Sigmoid colon (tissue), 7 donors: ENCODE measurements around the gene ZNF791. TPM values are rescaled to one million over a fixed set of nuclear protein-coding genes. Genes with fewer than 3 reads are reported as not detected.

Experiments used
- DNase-seq: peaks from one replicate; pipeline ENCODE4 v3.0.0-alpha.2; 2019
- H3K27ac ChIP-seq, 4 donors: fragments of 200-600 bp; sonication (generic); one replicate each; pipeline ENCODE4 v1.5.1; 2016 to 2019; ENCODE audit warnings: mild to moderate bottlenecking in 1 of 4
- H3K27me3 ChIP-seq, 3 donors: fragments of 200-600 bp; sonication (generic); one replicate each; pipeline ENCODE4 v1.5.1; 2019; ENCODE audit warnings: mild to moderate bottlenecking in 1 of 3
- H3K36me3 ChIP-seq, 4 donors: fragments of 200-600 bp; sonication (generic); one replicate each; pipeline ENCODE4 v1.5.1; 2016 to 2019
- H3K4me1 ChIP-seq, 4 donors: fragments of 200-600 bp; sonication (generic); one replicate each; pipeline ENCODE4 v1.5.1; 2017 to 2019
- H3K4me3 ChIP-seq, 4 donors: fragments of 200-600 bp; sonication (generic); one replicate each; pipeline ENCODE4 v1.5.1; 2017 to 2019; ENCODE audit warnings: mild to moderate bottlenecking in 2 of 4, moderate library complexity in 1 of 4
- H3K9me3 ChIP-seq, 4 donors: fragments of 200-600 bp in 3 of 4; sonication (generic) in 3 of 4; one replicate each; pipeline versions ENCODE4 v1.5.1 to v1.6.1; 2013 to 2019
- EP300 ChIP-seq, 4 donors: sonication (generic); formaldehyde crosslinking; IDR thresholded peaks; one replicate each; pipeline ENCODE4 v1.6.1; 2017; ENCODE audit warnings: antibody characterized with exemption in 4 of 4
- POLR2A ChIP-seq, 2 donors: fragments of 450-650 bp; IDR thresholded peaks; one replicate each; pipeline ENCODE4 v1.6.1; 2016; ENCODE audit warnings: antibody characterized with exemption in 2 of 2, mild to moderate bottlenecking in 2 of 2, moderate library complexity in 2 of 2
- POLR2AphosphoS5 ChIP-seq, 4 donors: sonication (generic); formaldehyde crosslinking; IDR thresholded peaks; one replicate each; pipeline ENCODE4 v1.6.1; 2017; ENCODE audit warnings: antibody characterized with exemption in 4 of 4
- WGBS, 2 donors: extraction: QIAGEN DNeasy Blood & Tissue Kit; methylation state at CpG; one replicate each; pipeline ENCODE4 v1.1.7; 2013; 5-methylcytosine and 5-hydroxymethylcytosine counted together
- intact Hi-C: fragments of 100-400 bp; cut with DNase I; formaldehyde crosslinking; loops from one replicate; pipeline ENCODE4 v1.15.1; 2023
- polyA plus RNA-seq, 3 donors: library from polyadenylated mRNA; stranded (reverse); fragments of 200-250 nt; gene quantifications; one replicate each; pipeline ENCODE4 v1.2.3, GENCODE V29; 2013
- total RNA-seq, 4 donors: library from RNA; depleted of rRNA; stranded (reverse); fragments of >200 nt; gene quantifications; one replicate each; pipeline ENCODE4 v1.1.0, GENCODE V29; 2016
- TF ChIP-seq, protein P1 (sequence below), 4 experiments: fragments of 450-650 bp in 3 of 4; fragments of 200-600 bp in 1 of 4; IDR thresholded peaks; one replicate each; pipeline ENCODE4 v1.5.1; 2016 to 2019; ENCODE audit warnings: antibody characterized with exemption in 4 of 4, mild to moderate bottlenecking in 3 of 4, moderate library complexity in 2 of 4
- donor health status: healthy with polysubstance abuse.
- donor health status: Bipolar disorder and iron deficiency.
- donor health status: healthy.

The ZNF791 gene
- total and polyA plus RNA-seq, 7 donors = 4.2 to 27.6 (median 16.6) TPM

GRCh38 chr19:12578641-12579040 lies 32.1 kb upstream of the ZNF791 start:
- Histone ChIP-seq H3K4me1 (peaks cover 0 to 6% (median 0%) of the 10 kb centered on the region in 4 donors), H3K9me3 (peaks cover 0 to 16% (median 6%) of the 10 kb centered on the region in 4 donors), H3K27me3 (no peaks in the 10 kb centered on the region), H3K27ac (no peak overlapping the region), H3K36me3 (peaks cover 8 to 44% (median 19%) of the 10 kb centered on the region in 4 donors), H3K4me3 (no peak overlapping the region)
- intact Hi-C loops = no loop called here
- DNase-seq = no peak
- WGBS, 2 donors = 97% methylated on average over 10 of the region's 10 CpGs
- no peak for TF ChIP-seq POLR2AphosphoS5 (IDR thresholded peaks at IDR 0.05)
- TF ChIP-seq, protein P1, sequence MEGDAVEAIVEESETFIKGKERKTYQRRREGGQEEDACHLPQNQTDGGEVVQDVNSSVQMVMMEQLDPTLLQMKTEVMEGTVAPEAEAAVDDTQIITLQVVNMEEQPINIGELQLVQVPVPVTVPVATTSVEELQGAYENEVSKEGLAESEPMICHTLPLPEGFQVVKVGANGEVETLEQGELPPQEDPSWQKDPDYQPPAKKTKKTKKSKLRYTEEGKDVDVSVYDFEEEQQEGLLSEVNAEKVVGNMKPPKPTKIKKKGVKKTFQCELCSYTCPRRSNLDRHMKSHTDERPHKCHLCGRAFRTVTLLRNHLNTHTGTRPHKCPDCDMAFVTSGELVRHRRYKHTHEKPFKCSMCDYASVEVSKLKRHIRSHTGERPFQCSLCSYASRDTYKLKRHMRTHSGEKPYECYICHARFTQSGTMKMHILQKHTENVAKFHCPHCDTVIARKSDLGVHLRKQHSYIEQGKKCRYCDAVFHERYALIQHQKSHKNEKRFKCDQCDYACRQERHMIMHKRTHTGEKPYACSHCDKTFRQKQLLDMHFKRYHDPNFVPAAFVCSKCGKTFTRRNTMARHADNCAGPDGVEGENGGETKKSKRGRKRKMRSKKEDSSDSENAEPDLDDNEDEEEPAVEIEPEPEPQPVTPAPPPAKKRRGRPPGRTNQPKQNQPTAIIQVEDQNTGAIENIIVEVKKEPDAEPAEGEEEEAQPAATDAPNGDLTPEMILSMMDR (IDR thresholded peaks at IDR 0.05) = no peak
- TF ChIP-seq EP300 (IDR thresholded peaks at IDR 0.05) = no peak
- no peak for TF ChIP-seq POLR2A (IDR thresholded peaks at IDR 0.05)

GRCh38 chr19:12580180-12580694 lies 30.5 kb upstream of the ZNF791 start:
- H3K4me3 ChIP-seq = no peak overlapping the region
- WGBS, 2 donors = 92 to 96% methylated on average over 11 of the region's 11 CpGs
- H3K9me3 ChIP-seq = peaks cover 0 to 16% (median 6%) of the 10 kb centered on the region in 4 donors
- peak overlapping the region in 1 of 4 donors; percentile 70 for H3K27ac ChIP-seq
- no peaks in the 10 kb centered on the region for H3K27me3 ChIP-seq
- peaks cover 8 to 44% (median 19%) of the 10 kb centered on the region in 4 donors for H3K36me3 ChIP-seq
- no peak for DNase-seq
- TF ChIP-seq EP300 (IDR thresholded peaks at IDR 0.05) = no peak
- TF ChIP-seq, protein P1 (IDR thresholded peaks at IDR 0.05) = no peak
- TF ChIP-seq POLR2A (IDR thresholded peaks at IDR 0.05) = no peak
- TF ChIP-seq POLR2AphosphoS5 (IDR thresholded peaks at IDR 0.05) = no peak
- peaks cover 0 to 6% (median 0%) of the 10 kb centered on the region in 4 donors for H3K4me1 ChIP-seq
- intact Hi-C loops = no loop called here

DNA sequence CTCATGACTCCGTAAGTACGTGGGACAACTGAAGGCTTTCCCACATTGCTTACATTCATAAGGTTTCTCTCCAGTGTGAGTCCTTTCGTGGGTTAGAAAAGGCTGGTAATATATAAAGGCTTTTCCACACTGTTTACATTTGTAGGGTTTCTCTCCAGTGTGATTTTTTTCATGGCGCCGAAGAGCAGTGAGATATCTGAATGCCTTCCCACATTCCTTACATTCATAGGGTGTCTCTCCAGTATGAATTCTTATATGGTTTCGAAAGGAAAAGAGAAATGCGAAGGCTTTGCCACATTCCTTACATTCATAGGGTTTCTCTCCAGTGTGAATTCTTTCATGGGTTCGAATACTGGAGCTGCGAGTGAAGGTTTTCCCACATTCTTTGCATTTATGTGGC lies 29.6 kb upstream of the ZNF791 start:
- peaks cover 0 to 16% (median 6%) of the 10 kb centered on the region in 4 donors for H3K9me3 ChIP-seq
- H3K27me3 ChIP-seq = no peaks in the 10 kb centered on the region
- TF ChIP-seq POLR2AphosphoS5 (IDR thresholded peaks at IDR 0.05) (no peak), EP300 (IDR thresholded peaks at IDR 0.05) (no peak), POLR2A (IDR thresholded peaks at IDR 0.05) (no peak)
- TF ChIP-seq, protein P1 (IDR thresholded peaks at IDR 0.05) = no peak
- peaks cover 0 to 6% (median 0%) of the 10 kb centered on the region in 4 donors for H3K4me1 ChIP-seq
- peaks cover 8 to 44% (median 19%) of the 10 kb centered on the region in 4 donors for H3K36me3 ChIP-seq
- intact Hi-C loops = no loop called here
- H3K27ac ChIP-seq = peak overlapping the region in 1 of 4 donors; percentile 70
- no peak for DNase-seq
- H3K4me3 ChIP-seq = no peak overlapping the region
- WGBS, 2 donors = 91 to 97% methylated on average over 9 of the region's 9 CpGs

DNA sequence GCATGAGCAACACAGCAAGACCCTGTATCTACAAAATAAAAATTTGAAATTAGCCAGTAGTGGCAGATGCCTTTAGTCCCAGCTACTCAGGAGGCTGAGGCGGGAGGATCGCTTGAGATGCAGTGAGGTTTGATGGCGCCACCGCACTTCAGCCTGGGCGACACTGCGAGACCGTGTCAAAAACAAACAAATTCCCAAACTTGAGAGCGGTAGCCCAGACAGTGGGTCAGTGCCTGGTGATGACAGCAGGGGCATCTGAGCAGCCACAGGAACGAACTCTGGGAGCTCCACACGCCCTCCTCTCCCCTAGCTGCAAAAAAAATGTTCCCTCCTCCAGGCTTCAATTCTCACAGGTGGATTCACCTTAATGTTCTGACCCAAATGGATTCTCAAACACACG lies 14.2 kb upstream of the ZNF791 start:
- no peak for TF ChIP-seq POLR2A (IDR thresholded peaks at IDR 0.05)
- no peak for TF ChIP-seq POLR2AphosphoS5 (IDR thresholded peaks at IDR 0.05)
- TF ChIP-seq, protein P1 (IDR thresholded peaks at IDR 0.05) = no peak
- no peak for TF ChIP-seq EP300 (IDR thresholded peaks at IDR 0.05)
- no peak for DNase-seq
- no peaks in the 10 kb centered on the region for H3K4me1 ChIP-seq
- peaks cover 0 to 32% (median 0%) of the 10 kb centered on the region in 4 donors for H3K36me3 ChIP-seq
- no peak overlapping the region for H3K27ac ChIP-seq
- intact Hi-C loops = no loop called here
- no peak overlapping the region for H3K4me3 ChIP-seq
- no peaks in the 10 kb centered on the region for H3K9me3 ChIP-seq
- H3K27me3 ChIP-seq = no peaks in the 10 kb centered on the region
- WGBS, 2 donors = 94 to 96% methylated on average over 11 of the region's 11 CpGs
